GM23338 (cell line): ENCODE measurements around the gene NTPCR. TPM values are rescaled to one million over a fixed set of nuclear protein-coding genes. Genes with fewer than 3 reads are reported as not detected.

ENCODE experiments used
- ATAC-seq: fragments of 200-7000 bp; cut with Tn5 transposase; 3 replicates; pipeline ENCODE4 v1.9.1; 2020
- DNase-seq: peaks from one replicate; pipeline ENCODE4 v3.0.0-alpha.2; 2015; ENCODE audit warnings: low spot score
- H2AFZ ChIP-seq: fragments of 200-600 bp; sonication (generic); 2 replicates; pipeline ENCODE4 v1.8.0; 2016; ENCODE audit warnings: antibody characterized with exemption, mild to moderate bottlenecking, moderate library complexity
- H3F3A ChIP-seq: fragments of 200-600 bp; sonication (generic); replicated peaks from 2 replicates; pipeline ENCODE4 v1.8.0; 2017; ENCODE audit warnings: antibody characterized with exemption, mixed run types, low read depth
- H3K27ac ChIP-seq: fragments of 200-600 bp; sonication (generic); 2 replicates; pipeline ENCODE4 v1.6.1; 2016; ENCODE audit warnings: low read depth
- H3K27me3 ChIP-seq: fragments of 200-600 bp; sonication (generic); 2 replicates; pipeline ENCODE4 v1.8.0; 2016; ENCODE audit warnings: mild to moderate bottlenecking, mixed run types, moderate library complexity; ENCODE audit not compliant: insufficient read depth
- H3K36me3 ChIP-seq: fragments of 200-600 bp; sonication (generic); 2 replicates; pipeline ENCODE4 v1.8.0; 2016; ENCODE audit warnings: mild to moderate bottlenecking; ENCODE audit not compliant: insufficient read depth
- H3K4me1 ChIP-seq: fragments of 200-600 bp; sonication (generic); 2 replicates; pipeline ENCODE4 v1.8.0; 2016; ENCODE audit warnings: mild to moderate bottlenecking, moderate library complexity; ENCODE audit not compliant: insufficient read depth
- H3K4me2 ChIP-seq: fragments of 200-600 bp; sonication (generic); 2 replicates; pipeline ENCODE4 v1.7.1; 2017; ENCODE audit warnings: mixed run types
- H3K4me3 ChIP-seq: fragments of 200-600 bp; sonication (generic); 2 replicates; pipeline ENCODE4 v1.6.1; 2016; ENCODE audit warnings: mixed run types
- H3K79me2 ChIP-seq: fragments of 200-600 bp; sonication (generic); replicated peaks from 2 replicates; pipeline ENCODE4 v1.8.0; 2017; ENCODE audit warnings: mild to moderate bottlenecking; ENCODE audit not compliant: insufficient read depth
- H3K9me2 ChIP-seq: fragments of 200-600 bp; sonication (generic); 2 replicates; pipeline ENCODE4 v1.8.0; 2017; ENCODE audit not compliant: insufficient read depth
- H4K20me1 ChIP-seq: fragments of 200-600 bp; sonication (generic); replicated peaks from 2 replicates; pipeline ENCODE4 v1.8.0; 2017; ENCODE audit warnings: mild to moderate bottlenecking; ENCODE audit not compliant: insufficient read depth
- H3K27ac Mint-ChIP-seq: 2 replicates; pipeline ENCODE4 v1.8.0; 2020; ENCODE audit warnings: inconsistent platforms, mild to moderate bottlenecking, moderate library complexity, mixed read lengths
- H3K27me3 Mint-ChIP-seq: 3 replicates; pipeline ENCODE4 v1.8.0; 2022; ENCODE audit warnings: low read depth, mild to moderate bottlenecking, moderate library complexity, mixed read lengths, inconsistent platforms; ENCODE audit not compliant: insufficient read depth, poor library complexity
- H3K36me3 Mint-ChIP-seq: 3 replicates; pipeline ENCODE4 v1.8.0; 2021; ENCODE audit warnings: low read depth, mild to moderate bottlenecking, inconsistent platforms, moderate library complexity, mixed read lengths
- H3K4me1 Mint-ChIP-seq: 3 replicates; pipeline ENCODE4 v1.8.0; 2020; ENCODE audit warnings: mild to moderate bottlenecking, inconsistent platforms, mixed read lengths
- H3K4me3 Mint-ChIP-seq: 3 replicates; pipeline ENCODE4 v1.8.0; 2021; ENCODE audit warnings: moderate library complexity, mild to moderate bottlenecking, inconsistent platforms, mixed read lengths
- H3K9me3 Mint-ChIP-seq: 3 replicates; pipeline ENCODE4 v1.8.0; 2020; ENCODE audit warnings: moderate library complexity, mild to moderate bottlenecking, inconsistent platforms, mixed read lengths
- CREB1 ChIP-seq: fragments of 250-450 bp; sonication (Bioruptor Pico); IDR thresholded peaks from 2 replicates; pipeline ENCODE4 v1.5.0; 2020; ENCODE audit warnings: low read depth, mild to moderate bottlenecking, moderate library complexity
- CTCF ChIP-seq, 2 experiments: fragments of 200-600 bp in 1 of 2; sonication (generic) in 1 of 2; conservative IDR thresholded peaks; 2 replicates each; pipeline versions ENCODE4 v1.5.1 to v1.6.1; 2016 to 2017; ENCODE audit warnings: antibody characterized with exemption in 2 of 2, low read depth in 2 of 2, mild to moderate bottlenecking in 2 of 2, moderate library complexity in 1 of 2
- ETS1 ChIP-seq: IDR thresholded peaks from 2 replicates; pipeline ENCODE4 v1.6.1; 2016; ENCODE audit warnings: antibody characterized with exemption
- EZH2phosphoT487 ChIP-seq: fragments of 200-600 bp; sonication (generic); IDR thresholded peaks from one replicate; pipeline ENCODE4 v1.8.1; 2018; ENCODE audit warnings: antibody characterized with exemption; ENCODE audit not compliant: unreplicated experiment
- JUNB ChIP-seq: IDR thresholded peaks from one replicate; pipeline ENCODE4 v1.6.1; 2016; ENCODE audit warnings: antibody characterized with exemption; ENCODE audit not compliant: unreplicated experiment
- POLR2AphosphoS5 ChIP-seq: IDR thresholded peaks from 2 replicates; pipeline ENCODE4 v1.6.1; 2016; ENCODE audit warnings: antibody characterized with exemption, low read depth
- REST ChIP-seq: IDR thresholded peaks from one replicate; pipeline ENCODE4 v1.6.1; 2018; ENCODE audit warnings: antibody characterized with exemption; ENCODE audit not compliant: unreplicated experiment
- STAT1 ChIP-seq: IDR thresholded peaks from one replicate; pipeline ENCODE4 v1.6.1; 2016; ENCODE audit warnings: antibody characterized with exemption; ENCODE audit not compliant: unreplicated experiment
- ZNF114 ChIP-seq: fragments of 250-450 bp; sonication (Bioruptor Pico); IDR thresholded peaks from 2 replicates; pipeline ENCODE4 v1.5.0; 2020; ENCODE audit warnings: mild to moderate bottlenecking, moderate library complexity
- ZNF331 ChIP-seq: fragments of 250-450 bp; sonication (Bioruptor Pico); IDR thresholded peaks from 2 replicates; pipeline ENCODE4 v1.5.0; 2020; ENCODE audit warnings: low read depth, mild to moderate bottlenecking, moderate library complexity
- ZNF462 ChIP-seq: fragments of 250-450 bp; sonication (Bioruptor Pico); IDR thresholded peaks from 2 replicates; pipeline ENCODE4 v1.5.0; 2020; ENCODE audit warnings: mild to moderate bottlenecking, moderate library complexity
- polyA plus RNA-seq: library from polyadenylated mRNA; unstranded; fragments of >200 nt; fragmentation: Nextera tagmentation; extraction: Ambion mirVana; gene quantifications from 2 replicates; pipeline ENCODE4 v1.2.1, GENCODE V29; 2016
- total RNA-seq: library from RNA; depleted of rRNA; stranded (reverse); fragments of >200 nt; shearing (Covaris generic); gene quantifications from 2 replicates; pipeline ENCODE4 v1.2.3, GENCODE V29; 2014

Gene NTPCR
- total and polyA plus RNA-seq, 2 experiments from 2014 or later: 64.1 to 150 TPM

GRCh38 chr1:232932486-232933425, 17.7 kb upstream of the NTPCR start:
- H3K36me3 ChIP-seq: no peaks in the 10 kb centered on the region
- no peak overlapping the region for H3K4me3 Mint-ChIP-seq
- H3K9me2 ChIP-seq: peaks cover 5% of the 10 kb centered on the region; the same call in 1 of the 2 replicates
- no peaks in the 10 kb centered on the region for H3K79me2 ChIP-seq
- H2AFZ ChIP-seq: no peak overlapping the region
- no peaks in the 10 kb centered on the region for H3F3A ChIP-seq
- no peaks in the 10 kb centered on the region for H3K36me3 Mint-ChIP-seq
- H3K9me3 Mint-ChIP-seq: no peaks in the 10 kb centered on the region
- no peak overlapping the region for H3K27ac Mint-ChIP-seq
- H3K27me3 ChIP-seq: no peaks in the 10 kb centered on the region
- no peak overlapping the region for H3K27ac ChIP-seq
- TF ChIP-seq JUNB (no peak), ZNF462 (CRISPR knock-in tag) (no peak), STAT1 (no peak), POLR2AphosphoS5 (no peak), EZH2phosphoT487 (no peak), ZNF114 (CRISPR knock-in tag) (no peak), ZNF331 (CRISPR knock-in tag) (no peak), CTCF (conservative IDR thresholded peaks at IDR 0.05; ENCODE audit: low read depth in 2 of 2) (no peak), CREB1 (no peak), ETS1 (no peak), REST (no peak)
- no peaks in the 10 kb centered on the region for H3K4me1 ChIP-seq
- no peak for ATAC-seq
- H3K4me1 Mint-ChIP-seq: no peaks in the 10 kb centered on the region
- H4K20me1 ChIP-seq: no peaks in the 10 kb centered on the region
- DNase-seq: no peak
- no peak overlapping the region for H3K4me3 ChIP-seq
- peaks cover 7% of the 10 kb centered on the region for H3K27me3 Mint-ChIP-seq
- H3K4me2 ChIP-seq: no peak overlapping the region
